HEK293 (cell line): ENCODE results near the gene CDH23.

Source experiments
- CTCF ChIA-PET: fragments of 350-600 bp; formaldehyde crosslinking; extraction: SDS; loops from one replicate; lab custom pipeline; 2021; ENCODE audit warnings: antibody characterized with exemption; lab: Yijun Ruan, JAX
- POLR2A ChIA-PET: fragments of 300-600 bp; formaldehyde crosslinking; extraction: SDS; loops from one replicate; lab custom pipeline; 2020; ENCODE audit warnings: antibody characterized with exemption, inconsistent platforms; lab: Yijun Ruan, JAX
- H3K27ac ChIP-seq: fragments of 200-500 bp; sonication (Bioruptor generic); 2 replicates; pipeline ENCODE4 v1.5.1; 2014; ENCODE audit warnings: low read depth, low read length, control low read depth, inconsistent platforms; ENCODE audit errors: extremely low read depth
- H3K36me3 ChIP-seq, 2 experiments: fragments of 200-500 bp in 1 of 2; sonication (Bioruptor generic) in 1 of 2; 1 replicate in 1 of 2; 2 replicates in 1 of 2; pipeline ENCODE4 v1.5.1; 2014 to 2017; ENCODE audit warnings: inconsistent platforms in 2 of 2, low read length in 2 of 2; ENCODE audit not compliant: control insufficient read depth in 2 of 2, insufficient read depth in 1 of 2
- H3K4me1 ChIP-seq: fragments of 200-500 bp; sonication (Bioruptor generic); 2 replicates; pipeline ENCODE4 v1.5.1; 2014; ENCODE audit warnings: mild to moderate bottlenecking, low read length, inconsistent platforms; ENCODE audit not compliant: control insufficient read depth, insufficient read depth
- H3K4me3 ChIP-seq: 2 replicates; pipeline ENCODE4 v1.5.1; 2011; ENCODE audit warnings: low read depth, mild to moderate bottlenecking, control low read depth, low read length, moderate library complexity
- H3K9me3 ChIP-seq: fragments of 200-500 bp; sonication (Bioruptor generic); 2 replicates; pipeline ENCODE4 v1.5.1; 2014; ENCODE audit warnings: low read depth, low read length, inconsistent platforms; ENCODE audit not compliant: control insufficient read depth, insufficient read depth
- BCL11B ChIP-seq: fragments of 450-650 bp; formaldehyde crosslinking; IDR thresholded peaks from 2 replicates; pipeline ENCODE4 v1.5.1; 2016; ENCODE audit warnings: low read depth, missing biosample characterization, missing genetic modification characterization
- GLI2 ChIP-seq: fragments of 450-650 bp; formaldehyde crosslinking; IDR thresholded peaks from 2 replicates; pipeline ENCODE4; 2017; ENCODE audit warnings: missing biosample characterization, missing genetic modification characterization, low read depth, borderline replicate concordance
- HOXC10 ChIP-seq: sonication (generic); formaldehyde crosslinking; IDR thresholded peaks from 2 replicates; pipeline ENCODE4 v1.8.1; 2023; ENCODE audit warnings: mild to moderate bottlenecking, missing genetic modification reagents
- IKZF3 ChIP-seq: fragments of 450-650 bp; IDR thresholded peaks from 2 replicates; pipeline ENCODE4 v1.5.0; 2018; ENCODE audit warnings: missing biosample characterization, mild to moderate bottlenecking, missing genetic modification characterization, moderate library complexity
- REST ChIP-seq: fragments of 450-650 bp; formaldehyde crosslinking; IDR thresholded peaks from 2 replicates; pipeline ENCODE4 v1.5.1; 2016; ENCODE audit warnings: missing biosample characterization, missing genetic modification characterization
- SCRT1 ChIP-seq: fragments of 450-650 bp; formaldehyde crosslinking; IDR thresholded peaks from 2 replicates; pipeline ENCODE4 v1.5.1; 2016; ENCODE audit warnings: missing biosample characterization, missing genetic modification characterization, borderline replicate concordance
- SETDB1 ChIP-seq: IDR thresholded peaks from one replicate; pipeline ENCODE4 v1.6.1; 2017; ENCODE audit warnings: mild to moderate bottlenecking, low read length, moderate library complexity, mixed read lengths; ENCODE audit not compliant: insufficient read length
- ZBTB48 ChIP-seq: fragments of 450-650 bp; formaldehyde crosslinking; IDR thresholded peaks from 2 replicates; pipeline ENCODE4 v1.5.1; 2016; ENCODE audit warnings: missing biosample characterization, missing genetic modification characterization
- ZNF112 ChIP-seq: fragments of 450-650 bp; formaldehyde crosslinking; IDR thresholded peaks from 2 replicates; pipeline ENCODE4 v1.5.0; 2017; ENCODE audit warnings: missing biosample characterization, missing genetic modification characterization
- ZNF133 ChIP-seq: fragments of 450-650 bp; formaldehyde crosslinking; IDR thresholded peaks from 2 replicates; pipeline ENCODE4 v1.5.1; 2016; ENCODE audit warnings: missing biosample characterization, missing genetic modification characterization
- ZNF157 ChIP-seq: fragments of 450-650 bp; formaldehyde crosslinking; IDR thresholded peaks from 2 replicates; pipeline ENCODE4 v1.5.1; 2016; ENCODE audit warnings: missing biosample characterization, missing genetic modification characterization
- ZNF366 ChIP-seq: fragments of 450-650 bp; formaldehyde crosslinking; conservative IDR thresholded peaks from 2 replicates; pipeline ENCODE4 v1.5.1; 2016; ENCODE audit warnings: missing biosample characterization, missing genetic modification characterization
- ZNF518A ChIP-seq: fragments of 450-650 bp; formaldehyde crosslinking; conservative IDR thresholded peaks from 2 replicates; pipeline ENCODE4 v1.5.1; 2016; ENCODE audit warnings: low read depth, missing biosample characterization, missing genetic modification characterization
- ZNF530 ChIP-seq: fragments of 450-650 bp; formaldehyde crosslinking; IDR thresholded peaks from 2 replicates; pipeline ENCODE4 v1.5.1; 2016; ENCODE audit warnings: low read depth, missing biosample characterization, missing genetic modification characterization
- ZNF571 ChIP-seq: fragments of 450-650 bp; formaldehyde crosslinking; IDR thresholded peaks from 2 replicates; pipeline ENCODE4 v1.5.0; 2017; ENCODE audit warnings: missing biosample characterization, missing genetic modification characterization
- ZNF658 ChIP-seq: fragments of 450-650 bp; formaldehyde crosslinking; IDR thresholded peaks from 2 replicates; pipeline ENCODE4; 2016; ENCODE audit warnings: missing biosample characterization, missing genetic modification characterization
- ZNF677 ChIP-seq: fragments of 450-650 bp; IDR thresholded peaks from 2 replicates; pipeline ENCODE4 v1.5.0; 2018; ENCODE audit warnings: missing biosample characterization, mild to moderate bottlenecking, missing genetic modification characterization, moderate library complexity
- ZNF707 ChIP-seq: fragments of 450-650 bp; formaldehyde crosslinking; IDR thresholded peaks from 2 replicates; pipeline ENCODE4 v1.5.1; 2016; ENCODE audit warnings: missing biosample characterization, missing genetic modification characterization
- ZNF830 ChIP-seq: fragments of 450-650 bp; IDR thresholded peaks from 2 replicates; pipeline ENCODE4 v1.5.0; 2018; ENCODE audit warnings: missing biosample characterization, missing genetic modification characterization, low read depth, mild to moderate bottlenecking, moderate library complexity
- ZXDB ChIP-seq: fragments of 450-650 bp; formaldehyde crosslinking; IDR thresholded peaks from 2 replicates; pipeline ENCODE4 v1.5.1; 2016; ENCODE audit warnings: missing biosample characterization, missing genetic modification characterization
- TF ChIP-seq, protein P1 (sequence below): fragments of 450-650 bp; formaldehyde crosslinking; IDR thresholded peaks from 2 replicates; pipeline ENCODE4 v1.5.1; 2016; ENCODE audit warnings: missing biosample characterization, missing genetic modification characterization
- TF ChIP-seq, protein P2 (sequence below): fragments of 450-650 bp; formaldehyde crosslinking; IDR thresholded peaks from 2 replicates; pipeline ENCODE4 v1.5.1; 2017; ENCODE audit warnings: missing biosample characterization, missing genetic modification characterization

Gene CDH23

DNA sequence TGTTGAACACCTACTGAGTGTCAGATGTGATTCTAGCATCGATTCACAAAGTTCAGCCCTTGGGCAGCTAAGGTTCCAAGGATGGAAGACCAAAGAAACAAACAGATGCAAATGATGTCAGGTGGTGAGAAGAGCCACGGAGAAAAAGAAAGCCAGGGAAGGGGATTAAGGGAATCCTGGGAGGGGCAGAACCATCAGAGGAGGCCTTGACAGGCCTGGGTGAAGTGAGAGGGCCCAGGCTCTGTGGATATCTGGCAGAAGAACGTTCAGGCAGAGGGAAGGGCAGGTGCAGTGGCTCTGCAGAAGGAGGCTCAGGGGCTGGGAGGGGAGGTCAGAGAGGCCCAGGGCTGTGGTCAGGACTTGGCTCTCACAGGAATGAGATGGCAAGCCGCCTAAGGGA, 232.4 kb downstream of the CDH23 start:
- Histone ChIP-seq H3K9me3 (no peaks in the 10 kb centered on the region), H3K4me3 (no peak overlapping the region), H3K36me3 (no peaks in the 10 kb centered on the region), H3K27ac (no peak overlapping the region), H3K4me1 (peaks cover 3% of the 10 kb centered on the region; the same call in 1 of the 2 replicates)
- no peak for TF ChIP-seq ZXDB (tag by site-specific recombination)
- no peak for TF ChIP-seq ZNF707
- no peak for TF ChIP-seq ZNF658 (tag by site-specific recombination)
- no peak for TF ChIP-seq SCRT1 (tag by site-specific recombination)
- TF ChIP-seq, protein P1, sequence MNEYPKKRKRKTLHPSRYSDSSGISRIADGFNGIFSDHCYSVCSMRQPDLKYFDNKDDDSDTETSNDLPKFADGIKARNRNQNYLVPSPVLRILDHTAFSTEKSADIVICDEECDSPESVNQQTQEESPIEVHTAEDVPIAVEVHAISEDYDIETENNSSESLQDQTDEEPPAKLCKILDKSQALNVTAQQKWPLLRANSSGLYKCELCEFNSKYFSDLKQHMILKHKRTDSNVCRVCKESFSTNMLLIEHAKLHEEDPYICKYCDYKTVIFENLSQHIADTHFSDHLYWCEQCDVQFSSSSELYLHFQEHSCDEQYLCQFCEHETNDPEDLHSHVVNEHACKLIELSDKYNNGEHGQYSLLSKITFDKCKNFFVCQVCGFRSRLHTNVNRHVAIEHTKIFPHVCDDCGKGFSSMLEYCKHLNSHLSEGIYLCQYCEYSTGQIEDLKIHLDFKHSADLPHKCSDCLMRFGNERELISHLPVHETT (tag by site-specific recombination) = no peak
- TF ChIP-seq SETDB1 = no peak
- TF ChIP-seq ZNF133 (tag by site-specific recombination) = no peak
- TF ChIP-seq REST (tag by site-specific recombination) = no peak
- TF ChIP-seq ZNF571 = no peak
- no peak for TF ChIP-seq BCL11B
- no peak for TF ChIP-seq IKZF3 (tag by site-specific recombination)
- TF ChIP-seq ZNF366 (tag by site-specific recombination) = no peak
- TF ChIP-seq ZNF830 = no peak
- TF ChIP-seq, protein P2, sequence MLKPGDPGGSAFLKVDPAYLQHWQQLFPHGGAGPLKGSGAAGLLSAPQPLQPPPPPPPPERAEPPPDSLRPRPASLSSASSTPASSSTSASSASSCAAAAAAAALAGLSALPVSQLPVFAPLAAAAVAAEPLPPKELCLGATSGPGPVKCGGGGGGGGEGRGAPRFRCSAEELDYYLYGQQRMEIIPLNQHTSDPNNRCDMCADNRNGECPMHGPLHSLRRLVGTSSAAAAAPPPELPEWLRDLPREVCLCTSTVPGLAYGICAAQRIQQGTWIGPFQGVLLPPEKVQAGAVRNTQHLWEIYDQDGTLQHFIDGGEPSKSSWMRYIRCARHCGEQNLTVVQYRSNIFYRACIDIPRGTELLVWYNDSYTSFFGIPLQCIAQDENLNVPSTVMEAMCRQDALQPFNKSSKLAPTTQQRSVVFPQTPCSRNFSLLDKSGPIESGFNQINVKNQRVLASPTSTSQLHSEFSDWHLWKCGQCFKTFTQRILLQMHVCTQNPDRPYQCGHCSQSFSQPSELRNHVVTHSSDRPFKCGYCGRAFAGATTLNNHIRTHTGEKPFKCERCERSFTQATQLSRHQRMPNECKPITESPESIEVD (tag by site-specific recombination) = no peak
- TF ChIP-seq ZBTB48 (tag by site-specific recombination) = no peak
- no peak for TF ChIP-seq ZNF112 (tag by site-specific recombination)
- no peak for TF ChIP-seq HOXC10
- no peak for TF ChIP-seq ZNF677
- TF ChIP-seq GLI2 (tag by site-specific recombination) = no peak
- POLR2A ChIA-PET = no interaction called here
- CTCF ChIA-PET = no interaction called here

- Histone ChIP-seq H3K27ac (no peak overlapping the region), H3K4me3 (no peak overlapping the region), H3K4me1 (peaks cover 3% of the 10 kb centered on the region; the same call in 1 of the 2 replicates), H3K36me3 (no peaks in the 10 kb centered on the region), H3K9me3 (no peaks in the 10 kb centered on the region)
- POLR2A ChIA-PET = no interaction called here
- CTCF ChIA-PET = interaction anchor here (0.7 to 1.4 kb wide), 5 partner anchors 12 to 1760 kb away, joined by 3 to 4 read pairs (median 4); no protein-coding TSS in a partner anchor
- TF ChIP-seq ZNF530 (tag by site-specific recombination) = no peak
- no peak for TF ChIP-seq ZNF157 (tag by site-specific recombination)
- no peak for TF ChIP-seq ZNF518A
Observed at GRCh38 chr10:71630168-71630567, 233.4 kb downstream of the CDH23 start.
